GM18498 (cell line): Measurements from ENCODE around the gene PLXNA3.
"Not testable (repeated sequence)": the region's sequence is repeated elsewhere in the genome, so short reads cannot be mapped to it uniquely, and the experiment has no call there.

Experiments
- ATAC-seq: cut with Tn5 transposase; IDR thresholded peaks from one replicate; pipeline ENCODE4 v1.9.1; 2021; ENCODE audit warnings: mild to moderate bottlenecking, moderate library complexity; ENCODE audit not compliant: unreplicated experiment

PLXNA3 gene

GRCh38 chrX:154495472-154495922 is 37.4 kb downstream of the PLXNA3 start:
- no peak for ATAC-seq

- not testable (repeated sequence) for ATAC-seq
Observed at GRCh38 chrX:154496591-154497137, 38.6 kb downstream of the PLXNA3 start.

GRCh38 chrX:154501423-154501822 is 43.3 kb downstream of the PLXNA3 start:
- not testable (repeated sequence) for ATAC-seq

GRCh38 chrX:154502098-154502497 is 44.0 kb downstream of the PLXNA3 start:
- no peak for ATAC-seq

- ATAC-seq: no peak
Observed at GRCh38 chrX:154502989-154503388, 44.9 kb downstream of the PLXNA3 start.

- no peak for ATAC-seq
Observed at GRCh38 chrX:154505734-154506133, 47.7 kb downstream of the PLXNA3 start.

- no peak for ATAC-seq
Observed at GRCh38 chrX:154506483-154507332, 48.6 kb downstream of the PLXNA3 start.

GRCh38 chrX:154507673-154508383 is 49.7 kb downstream of the PLXNA3 start:
- ATAC-seq: no peak

- no peak for ATAC-seq
Observed at GRCh38 chrX:154508384-154508745, 50.3 kb downstream of the PLXNA3 start.

GRCh38 chrX:154509455-154509854 is 51.4 kb downstream of the PLXNA3 start:
- ATAC-seq: no peak

- ATAC-seq: no peak
Observed at GRCh38 chrX:154511761-154512160, 53.7 kb downstream of the PLXNA3 start.

GRCh38 chrX:154512879-154513553 is 54.9 kb downstream of the PLXNA3 start:
- no peak for ATAC-seq

GRCh38 chrX:154513716-154514115 is 55.6 kb downstream of the PLXNA3 start:
- ATAC-seq: no peak

- ATAC-seq: peak; percentile 3
Observed at GRCh38 chrX:154515090-154515965, 57.2 kb downstream of the PLXNA3 start.

- peak; percentile 93 for ATAC-seq
Observed at GRCh38 chrX:154515966-154516655, 58.0 kb downstream of the PLXNA3 start, which contains the start of gene FAM3A. Gene FAM3A, minus strand, starts transcription at chrX:154516232. Its CDS starts 460 bp downstream, at chrX:154515772.

GRCh38 chrX:154516656-154517100 is 58.6 kb downstream of the PLXNA3 start:
- peak; percentile 3 for ATAC-seq

GRCh38 chrX:154517101-154517781 is 59.2 kb downstream of the PLXNA3 start:
- no peak for ATAC-seq

GRCh38 chrX:154519389-154519788 is 61.3 kb downstream of the PLXNA3 start:
- no peak for ATAC-seq
